GM19239 (cell line): ENCODE data around the gene AFF3.
"Not testable (repeated sequence)": the region's sequence is repeated elsewhere in the genome, so short reads cannot be mapped to it uniquely, and the experiment has no call there.

Experiments used
- DNase-seq: peaks from one replicate; pipeline ENCODE4 v3.0.0; 2011; ENCODE audit warnings: low spot score; ENCODE audit not compliant: insufficient read length
- FAIRE-seq: peaks from 2 replicates; lab custom pipeline; 2011; peaks lifted over from hg19 to GRCh38; lab: Jason Lieb, UNC

Gene AFF3

GRCh38 chr2:100151832-100152231 is 9.4 kb upstream of the AFF3 start:
- FAIRE-seq: not testable (repeated sequence)

GRCh38 chr2:100151310-100151709 is 8.9 kb upstream of the AFF3 start:
- DNase-seq (no peak), FAIRE-seq (no peak)

More at GRCh38 chr2:100151832-100152231, 9.4 kb upstream of the AFF3 start:
- not testable (repeated sequence) for DNase-seq

GRCh38 chr2:100148883-100149282 is 6.5 kb upstream of the AFF3 start:
- FAIRE-seq: no peak

GRCh38 chr2:100146657-100146960 is 4.2 kb upstream of the AFF3 start:
- FAIRE-seq: no peak
- DNase-seq: no peak

More at GRCh38 chr2:100148883-100149282, 6.5 kb upstream of the AFF3 start:
- no peak for DNase-seq

- no peak for FAIRE-seq
Measured at GRCh38 chr2:100145893-100146656, 3.7 kb upstream of the AFF3 start.

GRCh38 chr2:100143286-100143685 is 896 bp upstream of the AFF3 start:
- FAIRE-seq (no peak), DNase-seq (no peak)

More at GRCh38 chr2:100145893-100146656, 3.7 kb upstream of the AFF3 start:
- DNase-seq: no peak

GRCh38 chr2:100141906-100142305 is 484 bp downstream of the AFF3 start:
- FAIRE-seq (no peak), DNase-seq (no peak)

GRCh38 chr2:100140582-100140981 is 1.8 kb downstream of the AFF3 start:
- DNase-seq (no peak), FAIRE-seq (no peak)

- DNase-seq: no peak
- no peak for FAIRE-seq
Measured at GRCh38 chr2:100137866-100138570, 4.4 kb downstream of the AFF3 start.

- no peak for FAIRE-seq
- DNase-seq: no peak
Measured at GRCh38 chr2:100137318-100137717, 5.1 kb downstream of the AFF3 start.

- FAIRE-seq: no peak
- no peak for DNase-seq
Measured at GRCh38 chr2:100136310-100136709, 6.1 kb downstream of the AFF3 start.

GRCh38 chr2:100135415-100135814 is 7.0 kb downstream of the AFF3 start:
- no peak for FAIRE-seq

GRCh38 chr2:100130595-100131391 is 11.6 kb downstream of the AFF3 start:
- FAIRE-seq: no peak
- DNase-seq: no peak

More at GRCh38 chr2:100135415-100135814, 7.0 kb downstream of the AFF3 start:
- no peak for DNase-seq

GRCh38 chr2:100126897-100127401 is 15.4 kb downstream of the AFF3 start:
- FAIRE-seq: no peak
- DNase-seq: no peak

- FAIRE-seq: no peak
- no peak for DNase-seq
Measured at GRCh38 chr2:100126201-100126600, 16.2 kb downstream of the AFF3 start.

GRCh38 chr2:100125626-100126025 is 16.8 kb downstream of the AFF3 start:
- FAIRE-seq (no peak), DNase-seq (no peak)

- FAIRE-seq (no peak), DNase-seq (no peak)
Measured at GRCh38 chr2:100124761-100125160, 17.6 kb downstream of the AFF3 start.

GRCh38 chr2:100121124-100121718 is 21.2 kb downstream of the AFF3 start:
- no peak for DNase-seq
- no peak for FAIRE-seq

- FAIRE-seq (no peak), DNase-seq (no peak)
Measured at GRCh38 chr2:100119235-100119634, 23.2 kb downstream of the AFF3 start.

GRCh38 chr2:100113990-100114433 is 28.4 kb downstream of the AFF3 start:
- no peak for FAIRE-seq

More at GRCh38 chr2:100113990-100114433, 28.4 kb downstream of the AFF3 start:
- no peak for DNase-seq
